HEK293T (cell line): ENCODE results near the gene PLPP4.

ENCODE experiments used
- HDGF ChIP-seq: fragments of 450-650 bp; IDR thresholded peaks from 2 replicates; pipeline ENCODE4 v1.6.1; 2017; ENCODE audit warnings: antibody characterized with exemption, borderline replicate concordance
- PKNOX1 ChIP-seq: fragments of 450-650 bp; IDR thresholded peaks from 2 replicates; pipeline ENCODE4 v1.6.1; 2016
- TARDBP ChIP-seq: fragments of 450-650 bp; IDR thresholded peaks from 2 replicates; pipeline ENCODE4 v1.6.1; 2016

- TF ChIP-seq HDGF (no peak), PKNOX1 (no peak), TARDBP (no peak)
Observed at GRCh38 chr10:120453319-120453718, 3.7 kb upstream of the PLPP4 start.
